GM23338 (cell line): ENCODE measurements around the gene TM9SF4. TPM values are rescaled to one million over a fixed set of nuclear protein-coding genes. Genes with fewer than 3 reads are reported as not detected.
A peak's percentile ranks its signal among the peaks of the same experiment; 100 is the strongest.

Experiments
- ATAC-seq: fragments of 200-7000 bp; cut with Tn5 transposase; 3 replicates; pipeline ENCODE4 v1.9.1; 2020
- DNase-seq: peaks from one replicate; pipeline ENCODE4 v3.0.0-alpha.2; 2015; ENCODE audit warnings: low spot score
- H2AFZ ChIP-seq: fragments of 200-600 bp; sonication (generic); 2 replicates; pipeline ENCODE4 v1.8.0; 2016; ENCODE audit warnings: antibody characterized with exemption, mild to moderate bottlenecking, moderate library complexity
- H3F3A ChIP-seq: fragments of 200-600 bp; sonication (generic); replicated peaks from 2 replicates; pipeline ENCODE4 v1.8.0; 2017; ENCODE audit warnings: antibody characterized with exemption, mixed run types, low read depth
- H3K27ac ChIP-seq: fragments of 200-600 bp; sonication (generic); 2 replicates; pipeline ENCODE4 v1.6.1; 2016; ENCODE audit warnings: low read depth
- H3K27me3 ChIP-seq: fragments of 200-600 bp; sonication (generic); 2 replicates; pipeline ENCODE4 v1.8.0; 2016; ENCODE audit warnings: mild to moderate bottlenecking, mixed run types, moderate library complexity; ENCODE audit not compliant: insufficient read depth
- H3K36me3 ChIP-seq: fragments of 200-600 bp; sonication (generic); 2 replicates; pipeline ENCODE4 v1.8.0; 2016; ENCODE audit warnings: mild to moderate bottlenecking; ENCODE audit not compliant: insufficient read depth
- H3K4me1 ChIP-seq: fragments of 200-600 bp; sonication (generic); 2 replicates; pipeline ENCODE4 v1.8.0; 2016; ENCODE audit warnings: mild to moderate bottlenecking, moderate library complexity; ENCODE audit not compliant: insufficient read depth
- H3K4me2 ChIP-seq: fragments of 200-600 bp; sonication (generic); 2 replicates; pipeline ENCODE4 v1.7.1; 2017; ENCODE audit warnings: mixed run types
- H3K4me3 ChIP-seq: fragments of 200-600 bp; sonication (generic); 2 replicates; pipeline ENCODE4 v1.6.1; 2016; ENCODE audit warnings: mixed run types
- H3K79me2 ChIP-seq: fragments of 200-600 bp; sonication (generic); replicated peaks from 2 replicates; pipeline ENCODE4 v1.8.0; 2017; ENCODE audit warnings: mild to moderate bottlenecking; ENCODE audit not compliant: insufficient read depth
- H3K9me2 ChIP-seq: fragments of 200-600 bp; sonication (generic); 2 replicates; pipeline ENCODE4 v1.8.0; 2017; ENCODE audit not compliant: insufficient read depth
- H4K20me1 ChIP-seq: fragments of 200-600 bp; sonication (generic); replicated peaks from 2 replicates; pipeline ENCODE4 v1.8.0; 2017; ENCODE audit warnings: mild to moderate bottlenecking; ENCODE audit not compliant: insufficient read depth
- H3K27ac Mint-ChIP-seq: 2 replicates; pipeline ENCODE4 v1.8.0; 2020; ENCODE audit warnings: inconsistent platforms, mild to moderate bottlenecking, moderate library complexity, mixed read lengths
- H3K27me3 Mint-ChIP-seq: 3 replicates; pipeline ENCODE4 v1.8.0; 2022; ENCODE audit warnings: low read depth, mild to moderate bottlenecking, moderate library complexity, mixed read lengths, inconsistent platforms; ENCODE audit not compliant: insufficient read depth, poor library complexity
- H3K36me3 Mint-ChIP-seq: 3 replicates; pipeline ENCODE4 v1.8.0; 2021; ENCODE audit warnings: low read depth, mild to moderate bottlenecking, inconsistent platforms, moderate library complexity, mixed read lengths
- H3K4me1 Mint-ChIP-seq: 3 replicates; pipeline ENCODE4 v1.8.0; 2020; ENCODE audit warnings: mild to moderate bottlenecking, inconsistent platforms, mixed read lengths
- H3K4me3 Mint-ChIP-seq: 3 replicates; pipeline ENCODE4 v1.8.0; 2021; ENCODE audit warnings: moderate library complexity, mild to moderate bottlenecking, inconsistent platforms, mixed read lengths
- H3K9me3 Mint-ChIP-seq: 3 replicates; pipeline ENCODE4 v1.8.0; 2020; ENCODE audit warnings: moderate library complexity, mild to moderate bottlenecking, inconsistent platforms, mixed read lengths
- CREB1 ChIP-seq: fragments of 250-450 bp; sonication (Bioruptor Pico); IDR thresholded peaks from 2 replicates; pipeline ENCODE4 v1.5.0; 2020; ENCODE audit warnings: low read depth, mild to moderate bottlenecking, moderate library complexity
- CTCF ChIP-seq, 2 experiments: fragments of 200-600 bp in 1 of 2; sonication (generic) in 1 of 2; conservative IDR thresholded peaks; 2 replicates each; pipeline versions ENCODE4 v1.5.1 to v1.6.1; 2016 to 2017; ENCODE audit warnings: antibody characterized with exemption in 2 of 2, low read depth in 2 of 2, mild to moderate bottlenecking in 2 of 2, moderate library complexity in 1 of 2
- ETS1 ChIP-seq: IDR thresholded peaks from 2 replicates; pipeline ENCODE4 v1.6.1; 2016; ENCODE audit warnings: antibody characterized with exemption
- EZH2 ChIP-seq: fragments of 200-600 bp; sonication (generic); IDR thresholded peaks from one replicate; pipeline ENCODE4 v1.8.0; 2017; ENCODE audit warnings: antibody characterized with exemption, mild to moderate bottlenecking, low read depth; ENCODE audit not compliant: unreplicated experiment
- POLR2AphosphoS5 ChIP-seq: IDR thresholded peaks from 2 replicates; pipeline ENCODE4 v1.6.1; 2016; ENCODE audit warnings: antibody characterized with exemption, low read depth
- STAT1 ChIP-seq: IDR thresholded peaks from one replicate; pipeline ENCODE4 v1.6.1; 2016; ENCODE audit warnings: antibody characterized with exemption; ENCODE audit not compliant: unreplicated experiment
- ZNF331 ChIP-seq: fragments of 250-450 bp; sonication (Bioruptor Pico); IDR thresholded peaks from 2 replicates; pipeline ENCODE4 v1.5.0; 2020; ENCODE audit warnings: low read depth, mild to moderate bottlenecking, moderate library complexity
- ZNF462 ChIP-seq: fragments of 250-450 bp; sonication (Bioruptor Pico); IDR thresholded peaks from 2 replicates; pipeline ENCODE4 v1.5.0; 2020; ENCODE audit warnings: mild to moderate bottlenecking, moderate library complexity
- polyA plus RNA-seq: library from polyadenylated mRNA; unstranded; fragments of >200 nt; fragmentation: Nextera tagmentation; extraction: Ambion mirVana; gene quantifications from 2 replicates; pipeline ENCODE4 v1.2.1, GENCODE V29; 2016
- total RNA-seq: library from RNA; depleted of rRNA; stranded (reverse); fragments of >200 nt; shearing (Covaris generic); gene quantifications from 2 replicates; pipeline ENCODE4 v1.2.3, GENCODE V29; 2014

Gene TM9SF4
- total and polyA plus RNA-seq, 2 experiments from 2014 or later = 20.4 to 52.6 TPM

GRCh38 chr20:32204205-32205109 is 94.9 kb downstream of the TM9SF4 start:
- H3K36me3 Mint-ChIP-seq = peaks cover 39% of the 10 kb centered on the region
- Histone ChIP-seq H3K4me3 (peak overlapping the region; percentile 17; the same call in 1 of the 2 replicates), H4K20me1 (peaks cover 64% of the 10 kb centered on the region), H3K4me2 (peak overlapping the region; percentile 44), H3K79me2 (peaks cover 96% of the 10 kb centered on the region), H2AFZ (no peak overlapping the region), H3F3A (peaks cover 23% of the 10 kb centered on the region; the same call in 1 of the 2 replicates), H3K27ac (peak overlapping the region; percentile 78), H3K4me1 (peaks cover 44% of the 10 kb centered on the region), H3K36me3 (peaks cover 26% of the 10 kb centered on the region), H3K9me2 (no peaks in the 10 kb centered on the region), H3K27me3 (no peaks in the 10 kb centered on the region)
- no peak overlapping the region; the same call in 2 of the 3 replicates for H3K4me3 Mint-ChIP-seq
- TF ChIP-seq CREB1 (CRISPR knock-in tag) = no peak
- TF ChIP-seq STAT1 = no peak
- no peak for TF ChIP-seq CTCF (conservative IDR thresholded peaks at IDR 0.05; ENCODE audit: low read depth in 2 of 2)
- no peak for TF ChIP-seq EZH2
- no peak for TF ChIP-seq ETS1
- no peak for TF ChIP-seq ZNF331 (CRISPR knock-in tag)
- no peak for TF ChIP-seq POLR2AphosphoS5
- no peak for DNase-seq
- H3K4me1 Mint-ChIP-seq = peaks cover 49% of the 10 kb centered on the region
- ATAC-seq = no peak
- H3K27me3 Mint-ChIP-seq = peaks cover 8% of the 10 kb centered on the region
- H3K27ac Mint-ChIP-seq = peak overlapping the region; percentile 17
- no peaks in the 10 kb centered on the region for H3K9me3 Mint-ChIP-seq

- peaks cover 95% of the 10 kb centered on the region for H3K79me2 ChIP-seq
- no peak overlapping the region for H2AFZ ChIP-seq
- peaks cover 24% of the 10 kb centered on the region; the same call in 1 of the 2 replicates for H3F3A ChIP-seq
- no peak for ATAC-seq
- Mint-ChIP-seq H3K9me3 (no peaks in the 10 kb centered on the region), H3K27ac (peak overlapping the region; percentile 25), H3K4me1 (peaks cover 49% of the 10 kb centered on the region), H3K36me3 (peaks cover 34% of the 10 kb centered on the region), H3K4me3 (peak overlapping the region; percentile 95), H3K27me3 (peaks cover 8% of the 10 kb centered on the region)
- no peaks in the 10 kb centered on the region for H3K27me3 ChIP-seq
- H3K4me2 ChIP-seq = peak overlapping the region; percentile 100
- peaks cover 23% of the 10 kb centered on the region for H3K36me3 ChIP-seq
- no peak for DNase-seq
- H4K20me1 ChIP-seq = peaks cover 55% of the 10 kb centered on the region
- H3K27ac ChIP-seq = peak overlapping the region; percentile 4; the same call in 1 of the 2 replicates
- H3K9me2 ChIP-seq = no peaks in the 10 kb centered on the region
- peak overlapping the region; percentile 100 for H3K4me3 ChIP-seq
- H3K4me1 ChIP-seq = peaks cover 44% of the 10 kb centered on the region
- TF ChIP-seq ZNF462 (CRISPR knock-in tag) = no peak
These were observed 95.8 kb downstream of the TM9SF4 start for GRCh38 chr20:32205110-32205842.
